HCT116 (cell line): ENCODE data around the gene TRPM3. TPM values are rescaled to one million over a fixed set of nuclear protein-coding genes. Genes with fewer than 3 reads are reported as not detected.

Experiments used
- ATAC-seq: fragments of 200-7000 bp; cut with Tn5 transposase; 2 replicates; pipeline ENCODE4 v1.9.1; 2020; ENCODE audit warnings: mild to moderate bottlenecking, moderate library complexity
- BruUV-seq: library from RNA; stranded (reverse); fragments of 400-500 nt; replicated peaks from 2 replicates; lab custom pipeline; 2021; lab: Mats Ljungman, UMichigan
- CTCF ChIA-PET: fragments of 300-600 bp; sonication (Branson Sonifier 250); formaldehyde crosslinking; loops from one replicate; lab custom pipeline; 2021; ENCODE audit warnings: antibody characterized with exemption; lab: Charles Lee
- POLR2A ChIA-PET: fragments of 300-600, 350-600 bp; sonication (Branson Sonifier 250); formaldehyde crosslinking; loops from one replicate; lab custom pipeline; 2021; ENCODE audit warnings: antibody characterized with exemption; lab: Charles Lee
- RAD21 ChIA-PET, 2 experiments: fragments of 300-600 bp; sonication (Branson Sonifier 250); formaldehyde crosslinking; loops; one replicate each; lab custom pipeline; 2023; ENCODE audit warnings: low total read pairs in 2 of 2; ENCODE audit not compliant: uncharacterized antibody in 2 of 2, unreplicated experiment in 2 of 2, low non-redundant PET in 1 of 2; lab: Charles Lee
- DNase-seq: peaks from one replicate; pipeline ENCODE4 v3.0.0-alpha.2; 2010; ENCODE audit warnings: low read depth, low spot score
- H2AFZ ChIP-seq: fragments of 200-600 bp; shearing (Covaris generic), sonication (generic); 2 replicates; pipeline ENCODE4 v1.6.1; 2017; ENCODE audit warnings: low read depth, mixed run types, mixed read lengths, antibody characterized with exemption, low read length; ENCODE audit not compliant: poor library complexity, severe bottlenecking
- H3K27ac ChIP-seq: 2 replicates; pipeline ENCODE4 v1.5.1; 2012; ENCODE audit warnings: low read depth, low read length
- H3K27me3 ChIP-seq: fragments of 200-600 bp; sonication (generic); 2 replicates; pipeline ENCODE4 v1.6.1; 2016; ENCODE audit warnings: mixed run types, low read length, mixed read lengths; ENCODE audit not compliant: insufficient read depth
- H3K36me3 ChIP-seq, 2 experiments: fragments of 200-500 bp in 1 of 2; fragments of 200-600 bp in 1 of 2; sonication (Bioruptor generic) in 1 of 2; sonication (generic) in 1 of 2; 2 replicates each; pipeline versions ENCODE4 v1.5.1 to v1.6.1; 2014 to 2016; ENCODE audit warnings: low read length in 2 of 2, inconsistent platforms in 1 of 2, mixed read lengths in 1 of 2, mixed run types in 1 of 2; ENCODE audit not compliant: insufficient read depth in 2 of 2, control insufficient read depth in 1 of 2
- H3K4me1 ChIP-seq, 2 experiments: fragments of 200-600 bp in 1 of 2; sonication (generic) in 1 of 2; 2 replicates each; pipeline versions ENCODE4 v1.5.1 to v1.6.1; 2012 to 2017; ENCODE audit warnings: low read length in 2 of 2, inconsistent platforms in 1 of 2, mild to moderate bottlenecking in 1 of 2, mixed read lengths in 1 of 2, mixed run types in 1 of 2, moderate library complexity in 1 of 2; ENCODE audit not compliant: insufficient read depth in 2 of 2, control insufficient read depth in 1 of 2
- H3K4me2 ChIP-seq: fragments of 200-600 bp; sonication (generic); 2 replicates; pipeline ENCODE4 v1.6.1; 2017; ENCODE audit warnings: mixed run types, low read length, mixed read lengths
- H3K4me3 ChIP-seq, 2 experiments: fragments of 200-600 bp in 1 of 2; sonication (generic) in 1 of 2; replicated peaks in 1 of 2; 2 replicates each; pipeline ENCODE4 v1.5.1; 2011 to 2016; ENCODE audit warnings: low read length in 2 of 2, control low read depth in 1 of 2, low read depth in 1 of 2, mild to moderate bottlenecking in 1 of 2, mixed read lengths in 1 of 2, mixed run types in 1 of 2
- H3K79me2 ChIP-seq: fragments of 200-600 bp; sonication (generic); 2 replicates; pipeline ENCODE4 v1.6.1; 2017; ENCODE audit warnings: mild to moderate bottlenecking, mixed run types, low read length, moderate library complexity, mixed read lengths; ENCODE audit not compliant: insufficient read depth
- H3K9ac ChIP-seq: fragments of 200-600 bp; sonication (generic); 2 replicates; pipeline ENCODE4 v1.6.1; 2016; ENCODE audit warnings: low read length, mixed read lengths
- H3K9me2 ChIP-seq: fragments of 200-600 bp; sonication (generic), shearing (Covaris generic); 2 replicates; pipeline ENCODE4 v1.6.1; 2017; ENCODE audit warnings: mixed run types, mild to moderate bottlenecking, moderate library complexity; ENCODE audit not compliant: insufficient read depth
- H3K9me3 ChIP-seq, 2 experiments: fragments of 200-500 bp in 1 of 2; fragments of 200-600 bp in 1 of 2; sonication (Bioruptor generic) in 1 of 2; sonication (generic) in 1 of 2; 2 replicates each; pipeline ENCODE4 v1.6.1; 2014 to 2017; ENCODE audit warnings: low read length in 2 of 2, mixed read lengths in 2 of 2, inconsistent platforms in 1 of 2, low read depth in 1 of 2, mild to moderate bottlenecking in 1 of 2, mixed run types in 1 of 2, moderate library complexity in 1 of 2; ENCODE audit not compliant: control insufficient read depth in 1 of 2, insufficient read depth in 1 of 2
- H4K20me1 ChIP-seq: fragments of 200-600 bp; sonication (generic), shearing (Covaris generic); 2 replicates; pipeline ENCODE4 v1.6.1; 2017; ENCODE audit warnings: mixed run types, mild to moderate bottlenecking, moderate library complexity; ENCODE audit not compliant: insufficient read depth
- CBX3 ChIP-seq: IDR thresholded peaks from 2 replicates; pipeline ENCODE4 v1.6.1; 2012; ENCODE audit warnings: low read depth
- CEBPB ChIP-seq: IDR thresholded peaks from 2 replicates; pipeline ENCODE4 v1.6.1; 2012; ENCODE audit warnings: low read depth
- CTCF ChIP-seq, 3 experiments: fragments of 200-600 bp in 1 of 3; sonication (generic) in 1 of 3; IDR thresholded peaks in 2 of 3; conservative IDR thresholded peaks in 1 of 3; 2 replicates each; pipeline ENCODE4 v1.5.1; 2012 to 2017; ENCODE audit warnings: low read depth in 2 of 3, low read length in 2 of 3, antibody characterized with exemption in 1 of 3, borderline replicate concordance in 1 of 3, control low read depth in 1 of 3, mild to moderate bottlenecking in 1 of 3, mixed read lengths in 1 of 3, mixed run types in 1 of 3, moderate library complexity in 1 of 3; ENCODE audit not compliant: insufficient read depth in 1 of 3
- ELF1 ChIP-seq: IDR thresholded peaks from 2 replicates; pipeline ENCODE4 v1.6.1; 2012; ENCODE audit warnings: low read depth, borderline replicate concordance
- EZH2phosphoT487 ChIP-seq: fragments of 200-600 bp; IDR thresholded peaks from 2 replicates; pipeline ENCODE4 v1.6.1; 2018; ENCODE audit warnings: antibody characterized with exemption, borderline replicate concordance
- FOSL1 ChIP-seq: IDR thresholded peaks from 2 replicates; pipeline ENCODE4 v1.6.1; 2012; ENCODE audit warnings: low read depth
- RAD21 ChIP-seq: IDR thresholded peaks from 2 replicates; pipeline ENCODE4 v1.6.1; 2012; ENCODE audit warnings: low read depth, mild to moderate bottlenecking
- SIN3A ChIP-seq: IDR thresholded peaks from 2 replicates; pipeline ENCODE4 v1.6.1; 2012; ENCODE audit warnings: low read depth
- SRF ChIP-seq: IDR thresholded peaks from 2 replicates; pipeline ENCODE4 v1.6.1; 2012; ENCODE audit warnings: low read depth
- TCF7L2 ChIP-seq: IDR thresholded peaks from 2 replicates; pipeline ENCODE4 v1.7.0; 2011; ENCODE audit warnings: borderline replicate concordance, inconsistent platforms; ENCODE audit not compliant: insufficient read depth, insufficient read length; ENCODE audit errors: extremely low read depth
- ZFX ChIP-seq: fragments of 450-650 bp; IDR thresholded peaks from 2 replicates; pipeline ENCODE4 v1.6.1; 2017
- intact Hi-C: fragments of 100-400 bp; cut with micrococcal nuclease; formaldehyde crosslinking; loops from 2 replicates; pipeline ENCODE4 v1.10.0; 2022
- total RNA-seq: library from RNA; stranded (reverse); gene quantifications from one replicate; pipeline ENCODE4 v1.2.1, GENCODE V29; 2021; ENCODE audit not compliant: unreplicated experiment

Gene TRPM3
- total RNA-seq, 1 experiment from 2014 or later, result not detected

GRCh38 chr9:71025201-71025600, 96.2 kb downstream of the TRPM3 start:
- no peak overlapping the region for H3K4me2 ChIP-seq
- DNase-seq, result no peak

More at GRCh38 chr9:71025201-71025600, 96.2 kb downstream of the TRPM3 start:
- ChIA-PET CTCF (no interaction called here), POLR2A (no interaction called here), RAD21 (no interaction called here)
- no peak overlapping the region for H2AFZ ChIP-seq
- H3K9ac ChIP-seq, result no peak overlapping the region
- H3K79me2 ChIP-seq, result no peaks in the 10 kb centered on the region
- intact Hi-C loops, result no loop called here
- no peaks in the 10 kb centered on the region for H3K9me2 ChIP-seq
- no peak for ATAC-seq
- H3K36me3 ChIP-seq, result no peaks in the 10 kb centered on the region
- TF ChIP-seq SRF (no peak), FOSL1 (no peak), TCF7L2 (no peak), ZFX (no peak), RAD21 (no peak), CBX3 (no peak), ELF1 (no peak), CEBPB (no peak), CTCF (IDR thresholded peaks at IDR 0.05 in 2 of 3, conservative IDR thresholded peaks at IDR 0.05 in 1 of 3; ENCODE audit: borderline replicate concordance in 1 of 3, insufficient read depth in 1 of 3, low read depth in 2 of 3, low read length in 2 of 3) (no peak), EZH2phosphoT487 (no peak), SIN3A (no peak)
- H4K20me1 ChIP-seq, result no peaks in the 10 kb centered on the region
- no peaks in the 10 kb centered on the region for H3K9me3 ChIP-seq
- H3K27me3 ChIP-seq, result peaks cover 8% of the 10 kb centered on the region
- H3K4me3 ChIP-seq, result no peak overlapping the region
- no peak overlapping the region for H3K27ac ChIP-seq
- BruUV-seq, result no TSS peak
- no peaks in the 10 kb centered on the region for H3K4me1 ChIP-seq
